OCI-LY7 (cell line): ENCODE data around the gene MFGE8.

Experiments used
- CTCF ChIP-seq: fragments of 200-600 bp; sonication (generic); conservative IDR thresholded peaks from 2 replicates; pipeline ENCODE4 v1.5.1; 2014; ENCODE audit warnings: mild to moderate bottlenecking, antibody characterized with exemption, low read length, moderate library complexity, mixed read lengths
- EZH2phosphoT487 ChIP-seq: fragments of 200-600 bp; sonication (generic); IDR thresholded peaks from 2 replicates; pipeline ENCODE4 v1.6.1; 2018; ENCODE audit warnings: low read depth, borderline replicate concordance, mild to moderate bottlenecking, mixed run types, antibody characterized with exemption, low read length, moderate library complexity, mixed read lengths

DNA sequence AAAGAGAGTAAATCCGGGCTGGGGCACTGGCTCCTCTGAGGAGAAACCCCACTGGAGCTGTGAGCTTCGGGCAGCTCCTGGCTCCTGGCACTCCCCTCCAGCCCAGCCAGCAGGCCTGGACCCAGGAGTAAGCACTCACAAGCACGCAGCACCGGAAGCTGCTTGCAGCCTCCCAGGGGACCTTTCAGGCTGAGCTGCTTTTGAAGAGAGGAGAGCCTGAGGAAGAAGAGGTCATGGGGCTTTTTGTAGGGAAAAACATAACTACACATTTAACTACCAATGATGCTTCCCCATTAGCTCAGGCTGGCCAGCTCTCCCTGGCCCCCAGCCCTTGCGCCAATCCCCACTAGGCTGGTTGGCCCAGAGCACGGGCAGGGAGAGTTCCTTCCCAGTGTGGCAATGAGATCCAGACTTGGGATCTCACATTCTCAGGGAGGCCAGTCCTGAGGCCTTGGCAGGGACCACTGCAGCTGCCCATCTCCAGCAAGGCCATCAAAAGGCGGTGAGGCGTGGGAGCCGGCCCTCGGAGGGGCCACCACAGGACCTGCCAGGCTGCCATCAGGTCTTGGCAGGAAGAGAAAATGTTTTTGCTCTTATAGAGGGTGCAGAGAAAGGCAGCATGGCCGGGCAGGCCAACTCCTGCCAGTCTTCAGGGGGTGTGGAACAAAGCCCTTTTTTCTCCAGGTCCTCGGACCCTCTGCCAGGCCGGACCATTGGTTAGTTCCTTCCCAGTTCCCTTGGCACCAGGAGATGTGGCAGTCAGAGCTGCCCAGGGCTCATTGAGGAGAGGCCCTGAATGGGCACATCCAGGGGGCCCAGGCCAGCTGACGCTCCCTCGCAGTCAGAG is 41.5 kb upstream of the MFGE8 start:
- TF ChIP-seq CTCF = no peak
- TF ChIP-seq EZH2phosphoT487 = no peak
